ENCODE measurements around the gene DHRSX. TPM values are rescaled to one million over a fixed set of nuclear protein-coding genes. Genes with fewer than 3 reads are reported as not detected.

The DHRSX gene
- total RNA-seq, 1 experiment from 2014 or later, result 21.5 TPM

DNA sequence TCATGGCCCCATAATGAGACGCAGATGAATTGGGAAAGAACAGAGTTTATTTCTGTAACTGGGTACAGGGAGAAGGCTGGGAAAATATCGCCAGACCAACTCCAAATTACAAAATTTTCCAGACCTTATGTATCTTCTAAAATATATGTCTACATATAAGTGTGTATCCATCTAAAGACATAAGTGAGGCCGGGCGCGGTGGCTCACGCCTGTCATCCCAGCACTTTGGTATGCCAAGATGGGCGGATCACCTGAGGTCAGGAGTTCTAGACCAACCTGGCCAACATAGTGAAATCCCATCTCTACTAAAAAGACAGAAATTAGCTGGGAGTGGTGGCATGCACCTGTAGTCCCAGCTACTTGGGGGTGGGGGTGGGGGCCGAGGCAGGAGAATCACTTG lies 11.7 kb upstream of the DHRSX start:
- Mint-ChIP-seq H3K27me3 (ENCODE audit: unreplicated experiment) (no peaks in the 10 kb centered on the region), H3K36me3 (ENCODE audit: insufficient read depth, unreplicated experiment) (no peaks in the 10 kb centered on the region), H3K4me1 (ENCODE audit: low read depth, unreplicated experiment) (peaks cover 11% of the 10 kb centered on the region), H3K27ac (ENCODE audit: unreplicated experiment) (no peak overlapping the region), H3K9me3 (ENCODE audit: low read depth, unreplicated experiment) (no peaks in the 10 kb centered on the region), H3K4me3 (ENCODE audit: low read depth, unreplicated experiment) (no peak overlapping the region)
- intact Hi-C loops (cut with micrococcal nuclease; ENCODE audit: unreplicated experiment), result no loop called here
- no peak for DNase-seq
- CTCF ChIA-PET, result no interaction called here
- TF ChIP-seq, protein P1, sequence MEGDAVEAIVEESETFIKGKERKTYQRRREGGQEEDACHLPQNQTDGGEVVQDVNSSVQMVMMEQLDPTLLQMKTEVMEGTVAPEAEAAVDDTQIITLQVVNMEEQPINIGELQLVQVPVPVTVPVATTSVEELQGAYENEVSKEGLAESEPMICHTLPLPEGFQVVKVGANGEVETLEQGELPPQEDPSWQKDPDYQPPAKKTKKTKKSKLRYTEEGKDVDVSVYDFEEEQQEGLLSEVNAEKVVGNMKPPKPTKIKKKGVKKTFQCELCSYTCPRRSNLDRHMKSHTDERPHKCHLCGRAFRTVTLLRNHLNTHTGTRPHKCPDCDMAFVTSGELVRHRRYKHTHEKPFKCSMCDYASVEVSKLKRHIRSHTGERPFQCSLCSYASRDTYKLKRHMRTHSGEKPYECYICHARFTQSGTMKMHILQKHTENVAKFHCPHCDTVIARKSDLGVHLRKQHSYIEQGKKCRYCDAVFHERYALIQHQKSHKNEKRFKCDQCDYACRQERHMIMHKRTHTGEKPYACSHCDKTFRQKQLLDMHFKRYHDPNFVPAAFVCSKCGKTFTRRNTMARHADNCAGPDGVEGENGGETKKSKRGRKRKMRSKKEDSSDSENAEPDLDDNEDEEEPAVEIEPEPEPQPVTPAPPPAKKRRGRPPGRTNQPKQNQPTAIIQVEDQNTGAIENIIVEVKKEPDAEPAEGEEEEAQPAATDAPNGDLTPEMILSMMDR (IDR thresholded peaks at IDR 0.05; ENCODE audit: unreplicated experiment), result no peak
- no TSS peak for BruUV-seq (replicated peaks)

DNA sequence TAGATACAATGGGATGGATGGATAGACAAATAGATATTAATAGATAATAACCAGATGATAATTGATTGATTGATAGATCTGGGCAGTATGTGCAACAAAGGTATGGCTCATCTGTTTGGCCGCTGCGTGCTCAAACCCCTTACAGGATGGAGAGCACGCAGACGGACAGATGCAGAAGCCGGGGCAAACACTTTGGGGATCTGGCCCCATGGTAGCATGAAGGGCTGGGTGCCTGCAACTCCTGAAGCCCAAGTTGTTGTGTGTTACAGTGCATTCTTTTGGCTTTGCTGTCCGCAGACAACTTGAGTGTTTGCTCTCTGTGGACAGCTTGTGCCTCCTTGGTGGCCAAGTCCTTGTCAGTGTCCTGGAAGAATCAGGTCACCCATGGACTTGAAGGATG lies 10.6 kb upstream of the DHRSX start:
- H3K4me3 Mint-ChIP-seq (ENCODE audit: low read depth, unreplicated experiment), result no peak overlapping the region
- H3K27ac Mint-ChIP-seq (ENCODE audit: unreplicated experiment), result no peak overlapping the region
- H3K27me3 Mint-ChIP-seq (ENCODE audit: unreplicated experiment), result no peaks in the 10 kb centered on the region
- intact Hi-C loops (cut with micrococcal nuclease; ENCODE audit: unreplicated experiment), result no loop called here
- CTCF ChIA-PET, result no interaction called here
- TF ChIP-seq, protein P1 (IDR thresholded peaks at IDR 0.05; ENCODE audit: unreplicated experiment), result no peak
- no peaks in the 10 kb centered on the region for H3K9me3 Mint-ChIP-seq (ENCODE audit: low read depth, unreplicated experiment)
- H3K36me3 Mint-ChIP-seq (ENCODE audit: insufficient read depth, unreplicated experiment), result no peaks in the 10 kb centered on the region
- no TSS peak for BruUV-seq (replicated peaks)
- DNase-seq, result no peak
- H3K4me1 Mint-ChIP-seq (ENCODE audit: low read depth, unreplicated experiment), result peaks cover 11% of the 10 kb centered on the region

GRCh38 chrX:2508648-2509335 lies 8.0 kb upstream of the DHRSX start:
- peaks cover 11% of the 10 kb centered on the region for H3K4me1 Mint-ChIP-seq (ENCODE audit: low read depth, unreplicated experiment)
- H3K36me3 Mint-ChIP-seq (ENCODE audit: insufficient read depth, unreplicated experiment), result no peaks in the 10 kb centered on the region
- H3K27ac Mint-ChIP-seq (ENCODE audit: unreplicated experiment), result no peak overlapping the region
- DNase-seq, result no peak
- H3K27me3 Mint-ChIP-seq (ENCODE audit: unreplicated experiment), result no peaks in the 10 kb centered on the region
- BruUV-seq (replicated peaks), result no TSS peak
- H3K9me3 Mint-ChIP-seq (ENCODE audit: low read depth, unreplicated experiment), result no peaks in the 10 kb centered on the region
- no peak overlapping the region for H3K4me3 Mint-ChIP-seq (ENCODE audit: low read depth, unreplicated experiment)
- intact Hi-C loops (cut with micrococcal nuclease; ENCODE audit: unreplicated experiment), result no loop called here
- TF ChIP-seq, protein P1 (IDR thresholded peaks at IDR 0.05; ENCODE audit: unreplicated experiment), result no peak
- CTCF ChIA-PET, result no interaction called here

DNA sequence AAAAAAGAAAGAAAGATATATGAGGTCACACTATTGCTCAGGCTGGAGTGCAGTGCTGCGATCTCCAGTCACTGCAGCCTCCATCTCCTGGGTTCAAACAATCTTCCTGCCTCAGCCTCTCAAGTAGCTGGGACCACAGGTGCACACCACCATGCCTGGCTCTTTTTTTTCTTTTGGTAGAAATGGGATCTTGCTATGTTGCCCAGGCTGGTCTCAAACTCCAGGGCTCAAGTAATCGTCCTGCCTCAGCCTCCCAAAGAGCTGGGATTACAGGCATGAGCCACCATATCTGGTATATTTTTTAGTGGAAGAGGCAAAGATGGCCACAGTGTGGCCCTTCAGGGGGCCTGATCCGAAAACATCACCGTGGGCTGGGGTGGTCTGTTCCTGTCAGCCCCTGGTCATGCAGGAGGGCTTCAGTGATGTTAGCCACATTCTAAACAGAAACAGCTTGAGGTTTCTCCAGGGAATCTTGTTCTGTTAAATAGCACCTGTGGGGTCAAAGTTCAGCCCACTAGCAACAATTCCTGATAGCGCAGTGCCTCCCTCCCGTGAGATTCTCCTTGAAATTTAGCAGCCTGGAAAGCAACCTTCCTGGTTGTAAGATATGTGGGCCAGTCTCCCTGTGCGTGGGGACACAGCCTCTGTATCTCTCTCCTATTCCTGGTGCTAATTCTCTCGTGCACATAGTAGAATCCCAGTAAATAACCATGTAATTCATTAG lies 7.3 kb upstream of the DHRSX start:
- BruUV-seq (replicated peaks), result no TSS peak
- TF ChIP-seq, protein P1 (IDR thresholded peaks at IDR 0.05; ENCODE audit: unreplicated experiment), result no peak
- intact Hi-C loops (cut with micrococcal nuclease; ENCODE audit: unreplicated experiment), result no loop called here
- Mint-ChIP-seq H3K27me3 (ENCODE audit: unreplicated experiment) (no peaks in the 10 kb centered on the region), H3K4me1 (ENCODE audit: low read depth, unreplicated experiment) (peaks cover 11% of the 10 kb centered on the region), H3K4me3 (ENCODE audit: low read depth, unreplicated experiment) (no peak overlapping the region), H3K27ac (ENCODE audit: unreplicated experiment) (no peak overlapping the region), H3K36me3 (ENCODE audit: insufficient read depth, unreplicated experiment) (no peaks in the 10 kb centered on the region), H3K9me3 (ENCODE audit: low read depth, unreplicated experiment) (no peaks in the 10 kb centered on the region)
- no peak for DNase-seq
- CTCF ChIA-PET, result no interaction called here
